ENCODE results near the gene STOX1. TPM values are rescaled to one million over a fixed set of nuclear protein-coding genes. Genes with fewer than 3 reads are reported as not detected.

The STOX1 gene
- total and polyA plus RNA-seq, 10 of the 15 experiments (the other 5 are each of a cell fraction or from before 2014, with no cell fraction given): 0.18 to 1.2 (median 0.67) TPM; not detected in 1

- no TSS peak for BruUV-seq (replicated peaks)
- H3K36me3 ChIP-seq (ENCODE audit: control insufficient read depth in 2 of 2, insufficient read depth in 2 of 2, low read length in 1 of 2): no peaks in the 10 kb centered on the region
- intact Hi-C loops (cut with micrococcal nuclease; ENCODE audit: unreplicated experiment): loop anchor here (2.0 kb wide), 1 partner anchor 19 kb away; no protein-coding TSS in a partner anchor
Measured at GRCh38 chr10:68869623-68870022, 42.3 kb downstream of the STOX1 start.

GRCh38 chr10:68870061-68870460, 42.7 kb downstream of the STOX1 start:
- no peak for FAIRE-seq
- H3K27me3 ChIP-seq (replicated peaks in 1 of 2; ENCODE audit: control insufficient read depth in 2 of 2, insufficient read depth in 2 of 2, low read length in 1 of 2): no peaks in the 10 kb centered on the region
- H3K4me2 ChIP-seq (ENCODE audit: control insufficient read depth, insufficient read depth): no peak overlapping the region
- H3K27ac ChIP-seq (ENCODE audit: control insufficient read depth, insufficient read depth): no peak overlapping the region
- H3K4me3 ChIP-seq: no peak overlapping the region
- H3K9me3 ChIP-seq (replicated peaks; ENCODE audit: control insufficient read depth, insufficient read depth, low read length): no peaks in the 10 kb centered on the region; the same call in 2 of the 3 replicates
- H3K36me3 ChIP-seq (ENCODE audit: control insufficient read depth in 2 of 2, insufficient read depth in 2 of 2, low read length in 1 of 2): no peaks in the 10 kb centered on the region
- no peaks in the 10 kb centered on the region for H3K4me1 ChIP-seq (ENCODE audit: control insufficient read depth, insufficient read depth, low read length)
- DNase-seq (ENCODE audit: low read depth, low spot score): no peak
- no peaks in the 10 kb centered on the region for H4K20me1 ChIP-seq (ENCODE audit: control insufficient read depth, insufficient read depth)
- no peak for TF ChIP-seq CBX3 (IDR thresholded peaks at IDR 0.05; ENCODE audit: borderline replicate concordance, low read depth)
- no peak for TF ChIP-seq PAX8 (IDR thresholded peaks at IDR 0.05)
- TF ChIP-seq IKZF1 (conservative IDR thresholded peaks at IDR 0.05): no peak
- SMC1A ChIA-PET (ENCODE audit: uncharacterized antibody, unreplicated experiment): no interaction called here
- H3K9ac ChIP-seq (ENCODE audit: control insufficient read depth, insufficient read depth, low read length): no peak overlapping the region
- intact Hi-C loops (cut with micrococcal nuclease; ENCODE audit: unreplicated experiment) (no loop called here), in situ Hi-C loops (cut with MboI) (no loop called here)
- no TSS peak for BruUV-seq (replicated peaks)
- no peak overlapping the region for H2AFZ ChIP-seq (ENCODE audit: control insufficient read depth, low read depth, low read length)
- CTCF ChIA-PET: no interaction called here
- POLR2A ChIA-PET: no interaction called here
- RAD21 ChIA-PET (ENCODE audit: unreplicated experiment): no interaction called here
- WGBS (ENCODE audit: insufficient coverage, insufficient replicate concordance, low lambda C conversion rate, missing lambda C conversion rate): 23% methylated on average over 2 of the region's 2 CpGs
- H3K79me2 ChIP-seq (ENCODE audit: control insufficient read depth, insufficient read depth, low read length): no peaks in the 10 kb centered on the region
- ATAC-seq: no peak

More at GRCh38 chr10:68869623-68870022, 42.3 kb downstream of the STOX1 start:
- ATAC-seq (no peak), DNase-seq (ENCODE audit: low read depth, low spot score) (no peak), FAIRE-seq (no peak)
- no peaks in the 10 kb centered on the region for H3K4me1 ChIP-seq (ENCODE audit: control insufficient read depth, insufficient read depth, low read length)
- POLR2A ChIA-PET: no interaction called here
- no peak overlapping the region for H2AFZ ChIP-seq (ENCODE audit: control insufficient read depth, low read depth, low read length)
- WGBS (ENCODE audit: insufficient coverage, insufficient replicate concordance, low lambda C conversion rate, missing lambda C conversion rate): 78% methylated on average over 2 of the region's 2 CpGs
- no peaks in the 10 kb centered on the region for H3K27me3 ChIP-seq (replicated peaks in 1 of 2; ENCODE audit: control insufficient read depth in 2 of 2, insufficient read depth in 2 of 2, low read length in 1 of 2)
- no peak overlapping the region for H3K4me2 ChIP-seq (ENCODE audit: control insufficient read depth, insufficient read depth)
- H3K27ac ChIP-seq (ENCODE audit: control insufficient read depth, insufficient read depth): no peak overlapping the region
- in situ Hi-C loops (cut with MboI): no loop called here
- H3K9me3 ChIP-seq (replicated peaks; ENCODE audit: control insufficient read depth, insufficient read depth, low read length): no peaks in the 10 kb centered on the region; the same call in 2 of the 3 replicates
- RAD21 ChIA-PET (ENCODE audit: unreplicated experiment): no interaction called here
- CTCF ChIA-PET: no interaction called here
- H3K9ac ChIP-seq (ENCODE audit: control insufficient read depth, insufficient read depth, low read length): no peak overlapping the region
- no peak overlapping the region for H3K4me3 ChIP-seq
- H3K79me2 ChIP-seq (ENCODE audit: control insufficient read depth, insufficient read depth, low read length): no peaks in the 10 kb centered on the region
- TF ChIP-seq IRF3 (IDR thresholded peaks at IDR 0.05): no peak
- no peak for TF ChIP-seq KAT2A (conservative IDR thresholded peaks at IDR 0.05; ENCODE audit: control insufficient read depth, low read depth, low read length)
- TF ChIP-seq POLR2AphosphoS2 (IDR thresholded peaks at IDR 0.05; ENCODE audit: low read depth, low read length): no peak
- no peak for TF ChIP-seq IKZF2 (IDR thresholded peaks at IDR 0.05)
- no peak for TF ChIP-seq SUZ12 (IDR thresholded peaks at IDR 0.05; ENCODE audit: unreplicated experiment)
- no peak for TF ChIP-seq YY1 (IDR thresholded peaks at IDR 0.05; ENCODE audit: low read depth, low read length)
- no peak for TF ChIP-seq SPI1 (IDR thresholded peaks at IDR 0.05; ENCODE audit: borderline replicate concordance, insufficient read depth, low read depth, low read length)
- no peak for TF ChIP-seq SMC3 (IDR thresholded peaks at IDR 0.05; ENCODE audit: borderline replicate concordance, low read length)
- no peak for TF ChIP-seq RB1 (IDR thresholded peaks at IDR 0.05; ENCODE audit: borderline replicate concordance)
- TF ChIP-seq JUNB (IDR thresholded peaks at IDR 0.05): no peak
- no peaks in the 10 kb centered on the region for H4K20me1 ChIP-seq (ENCODE audit: control insufficient read depth, insufficient read depth)
- SMC1A ChIA-PET (ENCODE audit: uncharacterized antibody, unreplicated experiment): no interaction called here

All from GM12878 (cell line).